ENCODE results near the gene SPATS2L. TPM values are rescaled to one million over a fixed set of nuclear protein-coding genes. Genes with fewer than 3 reads are reported as not detected.

SPATS2L gene
- total RNA-seq, 1 donor from 2014 or later: 100 TPM

DNA sequence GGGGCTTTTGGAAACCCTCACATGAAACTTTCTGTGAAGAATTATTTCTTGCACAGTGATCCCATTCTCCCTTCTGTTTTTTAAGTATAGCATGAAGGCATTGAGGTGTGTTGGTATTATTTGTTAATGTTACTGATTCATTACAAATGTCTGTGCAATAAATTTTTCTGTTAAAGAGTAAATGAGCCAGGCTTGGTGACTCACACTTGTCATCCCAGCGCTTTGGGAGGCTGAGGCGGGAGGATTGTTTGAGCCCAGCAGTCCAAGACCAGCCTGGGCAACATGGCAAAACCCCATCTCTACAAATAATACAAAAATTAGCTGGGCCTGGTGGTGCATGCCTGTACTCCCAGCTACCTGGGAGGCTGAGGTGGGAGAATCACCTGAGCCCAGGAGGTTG lies 115.6 kb downstream of the SPATS2L start:
- H3K9me3 ChIP-seq: no peaks in the 10 kb centered on the region
- H3K4me3 ChIP-seq: no peak overlapping the region
- ATAC-seq: no peak
- peaks cover 42% of the 10 kb centered on the region for H3K36me3 ChIP-seq
- intact Hi-C loops (cut with DNase I): no loop called here
- H3K4me1 ChIP-seq: no peaks in the 10 kb centered on the region
- DNase-seq: no peak
- no peaks in the 10 kb centered on the region for H3K27me3 ChIP-seq (ENCODE audit: low read depth)
- H3K27ac ChIP-seq: no peak overlapping the region
- TF ChIP-seq, protein P1, sequence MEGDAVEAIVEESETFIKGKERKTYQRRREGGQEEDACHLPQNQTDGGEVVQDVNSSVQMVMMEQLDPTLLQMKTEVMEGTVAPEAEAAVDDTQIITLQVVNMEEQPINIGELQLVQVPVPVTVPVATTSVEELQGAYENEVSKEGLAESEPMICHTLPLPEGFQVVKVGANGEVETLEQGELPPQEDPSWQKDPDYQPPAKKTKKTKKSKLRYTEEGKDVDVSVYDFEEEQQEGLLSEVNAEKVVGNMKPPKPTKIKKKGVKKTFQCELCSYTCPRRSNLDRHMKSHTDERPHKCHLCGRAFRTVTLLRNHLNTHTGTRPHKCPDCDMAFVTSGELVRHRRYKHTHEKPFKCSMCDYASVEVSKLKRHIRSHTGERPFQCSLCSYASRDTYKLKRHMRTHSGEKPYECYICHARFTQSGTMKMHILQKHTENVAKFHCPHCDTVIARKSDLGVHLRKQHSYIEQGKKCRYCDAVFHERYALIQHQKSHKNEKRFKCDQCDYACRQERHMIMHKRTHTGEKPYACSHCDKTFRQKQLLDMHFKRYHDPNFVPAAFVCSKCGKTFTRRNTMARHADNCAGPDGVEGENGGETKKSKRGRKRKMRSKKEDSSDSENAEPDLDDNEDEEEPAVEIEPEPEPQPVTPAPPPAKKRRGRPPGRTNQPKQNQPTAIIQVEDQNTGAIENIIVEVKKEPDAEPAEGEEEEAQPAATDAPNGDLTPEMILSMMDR (IDR thresholded peaks at IDR 0.05): no peak

DNA sequence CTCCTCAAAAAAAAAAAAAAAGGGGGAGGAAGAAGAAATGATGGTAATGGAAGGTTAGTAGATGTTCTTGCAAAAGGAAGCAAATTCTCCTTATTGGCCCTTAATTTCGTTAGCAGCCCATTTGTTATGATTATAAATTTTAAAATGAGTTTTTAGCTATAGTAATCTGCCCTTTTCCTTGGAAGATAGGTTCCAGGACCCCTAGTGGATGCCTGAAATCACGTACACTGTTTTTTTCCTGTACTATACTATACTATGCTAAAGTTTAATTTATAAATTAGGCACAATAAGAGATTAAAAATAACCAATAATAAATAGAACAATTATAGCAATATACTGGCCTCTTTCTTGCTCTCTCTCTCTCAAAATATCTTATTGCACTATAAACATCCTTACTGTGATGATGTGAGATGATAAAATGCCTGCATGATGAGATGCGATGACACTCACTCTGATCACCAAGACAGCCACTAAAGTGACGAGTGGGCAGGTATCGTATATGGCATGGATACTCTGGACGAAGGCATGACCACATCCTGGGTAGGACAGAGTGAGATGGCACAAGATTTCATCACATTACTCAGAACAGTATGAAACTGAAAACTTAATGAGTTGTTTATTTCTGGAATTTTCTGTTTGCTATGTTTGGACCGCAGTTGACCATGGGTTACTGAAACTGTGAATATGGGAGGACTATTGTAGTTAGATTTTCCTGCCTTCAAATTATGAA lies 116.2 kb downstream of the SPATS2L start:
- ATAC-seq (no peak), DNase-seq (no peak)
- H3K36me3 ChIP-seq: peaks cover 42% of the 10 kb centered on the region
- no peak overlapping the region for H3K27ac ChIP-seq
- no peak overlapping the region for H3K4me3 ChIP-seq
- H3K4me1 ChIP-seq: no peaks in the 10 kb centered on the region
- intact Hi-C loops (cut with DNase I): no loop called here
- TF ChIP-seq, protein P1 (IDR thresholded peaks at IDR 0.05): no peak
- no peaks in the 10 kb centered on the region for H3K27me3 ChIP-seq (ENCODE audit: low read depth)
- no peaks in the 10 kb centered on the region for H3K9me3 ChIP-seq

DNA sequence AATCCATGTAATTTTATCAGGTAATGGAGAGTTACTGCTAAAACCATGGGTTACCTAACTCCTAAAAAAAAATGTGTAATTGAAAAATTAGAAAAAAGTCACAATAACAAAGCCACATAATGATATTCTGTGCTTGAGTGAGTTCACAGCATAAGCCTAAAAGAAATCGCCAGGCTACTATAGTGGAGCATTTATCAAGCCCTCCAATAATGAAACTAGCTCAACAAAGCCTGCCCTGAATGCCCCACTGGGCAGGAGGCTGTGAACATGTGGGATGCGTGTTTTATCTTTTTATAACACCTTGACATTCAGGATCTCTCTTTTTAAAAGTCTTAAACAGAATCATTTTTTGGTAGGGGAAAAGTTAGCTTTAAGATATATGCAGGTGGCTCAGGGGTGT lies 117.0 kb downstream of the SPATS2L start:
- TF ChIP-seq, protein P1 (IDR thresholded peaks at IDR 0.05): no peak
- intact Hi-C loops (cut with DNase I): no loop called here

DNA sequence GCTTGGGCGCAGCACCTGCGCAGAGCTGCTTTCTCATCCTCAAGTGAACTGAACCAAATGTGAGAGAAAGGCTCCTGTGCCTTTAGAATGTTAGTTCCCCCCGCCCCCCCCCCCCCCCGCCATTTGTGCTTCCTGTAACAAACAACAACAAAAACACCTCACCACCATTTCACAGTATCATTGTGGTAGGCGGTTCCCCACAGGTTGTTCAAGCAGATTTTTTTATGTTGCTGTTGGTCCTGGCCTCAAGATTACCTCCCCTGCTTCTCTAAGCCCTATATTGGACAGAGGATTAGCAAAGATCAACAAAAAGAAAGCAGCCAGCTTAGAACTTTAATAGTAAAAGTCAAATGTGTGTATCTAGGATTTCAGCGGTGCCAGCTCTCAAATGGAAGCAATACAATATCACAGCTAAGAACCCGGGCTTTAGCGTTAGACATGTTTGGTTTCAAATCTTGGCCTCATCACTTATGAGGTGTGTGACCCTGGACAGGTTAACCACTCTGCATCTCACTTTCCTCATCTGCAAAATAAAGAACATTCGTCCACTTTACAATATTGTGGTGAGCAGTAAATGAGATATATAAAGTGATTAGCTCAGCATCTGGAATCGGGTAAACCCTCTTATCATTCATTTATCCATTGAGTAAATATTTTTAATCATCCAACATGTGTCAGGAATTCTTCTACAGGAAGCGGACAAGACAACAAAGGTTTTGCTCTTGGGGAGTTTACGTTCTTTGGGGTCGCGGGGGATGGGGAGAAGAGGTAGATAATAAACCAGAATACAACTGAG lies 118.7 kb downstream of the SPATS2L start:
- Histone ChIP-seq H3K4me1 (no peaks in the 10 kb centered on the region), H3K27ac (no peak overlapping the region), H3K36me3 (peaks cover 37% of the 10 kb centered on the region), H3K4me3 (no peak overlapping the region), H3K27me3 (ENCODE audit: low read depth) (no peaks in the 10 kb centered on the region), H3K9me3 (no peaks in the 10 kb centered on the region)
- TF ChIP-seq, protein P1 (IDR thresholded peaks at IDR 0.05): no peak
- intact Hi-C loops (cut with DNase I): no loop called here
- DNase-seq (no peak), ATAC-seq (no peak)

More for the DNA sequence above, 117.0 kb downstream of the SPATS2L start:
- no peak for ATAC-seq
- no peaks in the 10 kb centered on the region for H3K27me3 ChIP-seq (ENCODE audit: low read depth)
- H3K36me3 ChIP-seq: peaks cover 42% of the 10 kb centered on the region
- DNase-seq: no peak
- no peak overlapping the region for H3K4me3 ChIP-seq
- no peak overlapping the region for H3K27ac ChIP-seq
- no peaks in the 10 kb centered on the region for H3K4me1 ChIP-seq
- H3K9me3 ChIP-seq: no peaks in the 10 kb centered on the region

DNA sequence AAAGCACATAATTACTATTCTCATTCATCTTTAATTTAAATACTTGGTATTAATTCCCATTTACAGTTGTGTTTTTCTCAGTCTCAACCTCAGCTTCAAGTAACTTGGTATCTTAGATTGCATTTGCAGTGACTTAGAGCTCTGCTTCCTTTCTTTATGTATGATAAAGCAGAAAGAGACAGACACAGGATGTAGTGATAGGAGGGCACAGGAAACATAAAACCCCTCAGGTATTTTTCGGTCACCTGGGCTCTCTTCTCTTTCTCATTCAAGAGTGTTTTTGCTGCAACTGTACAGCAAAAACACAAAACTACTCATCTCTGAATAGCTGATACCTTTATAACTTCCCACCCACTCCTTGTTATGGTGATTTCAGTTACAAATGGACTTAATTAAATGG lies 120.3 kb downstream of the SPATS2L start:
- Histone ChIP-seq H3K4me3 (no peak overlapping the region), H3K27ac (no peak overlapping the region), H3K27me3 (ENCODE audit: low read depth) (no peaks in the 10 kb centered on the region), H3K9me3 (no peaks in the 10 kb centered on the region), H3K4me1 (no peaks in the 10 kb centered on the region), H3K36me3 (peaks cover 22% of the 10 kb centered on the region)
- DNase-seq: no peak
- intact Hi-C loops (cut with DNase I): no loop called here
- ATAC-seq: no peak
- TF ChIP-seq, protein P1 (IDR thresholded peaks at IDR 0.05): no peak

Data from lower lobe of right lung (tissue), 2 donors.